GM12878 (cell line): Measurements from ENCODE around the gene ELFN2. TPM values are rescaled to one million over a fixed set of nuclear protein-coding genes. Genes with fewer than 3 reads are reported as not detected.
A peak's percentile ranks its signal among the peaks of the same experiment; 100 is the strongest.

ENCODE experiments used
- ATAC-seq: fragments of 200-7000 bp; cut with Tn5 transposase; 3 replicates; pipeline ENCODE4 v1.9.1; 2020; ENCODE audit warnings: mild to moderate bottlenecking, moderate library complexity
- BruUV-seq: library from RNA; stranded (reverse); fragments of 400-500 nt; replicated peaks from 2 replicates; lab custom pipeline; 2021; lab: Mats Ljungman, UMichigan
- CTCF ChIA-PET: fragments of 300-600 bp; sonication (Branson Sonifier 250); formaldehyde crosslinking; extraction: SDS; loops from one replicate; lab custom pipeline; 2021; ENCODE audit warnings: inconsistent platforms; lab: Yijun Ruan, JAX
- POLR2A ChIA-PET: fragments of 350-600 bp; formaldehyde crosslinking; extraction: SDS; loops from one replicate; lab custom pipeline; 2021; ENCODE audit warnings: inconsistent platforms; lab: Charles Lee
- RAD21 ChIA-PET: fragments of 300-600 bp; sonication (Branson Sonifier 250); formaldehyde crosslinking; loops from one replicate; lab custom pipeline; 2023; ENCODE audit warnings: antibody characterized with exemption; ENCODE audit not compliant: unreplicated experiment; lab: Charles Lee
- SMC1A ChIA-PET: fragments of 300-600 bp; sonication (Branson Sonifier 250); formaldehyde crosslinking; loops from one replicate; lab custom pipeline; 2023; ENCODE audit not compliant: unreplicated experiment, uncharacterized antibody; lab: Charles Lee
- DNase-seq: peaks from one replicate; pipeline ENCODE4 v3.0.0-alpha.2; 2011; ENCODE audit warnings: low read depth, low spot score
- FAIRE-seq: peaks from 3 replicates; lab custom pipeline; 2011; peaks lifted over from hg19 to GRCh38; lab: Jason Lieb, UNC
- H2AFZ ChIP-seq: 2 replicates; pipeline ENCODE4 v1.6.0; 2011; ENCODE audit warnings: low read depth, low read length, control low read depth; ENCODE audit not compliant: control insufficient read depth
- H3K27ac ChIP-seq: 2 replicates; pipeline ENCODE4 v1.5.1; 2011; ENCODE audit warnings: control low read depth; ENCODE audit not compliant: control insufficient read depth, insufficient read depth
- H3K27me3 ChIP-seq, 2 experiments: replicated peaks in 1 of 2; 2 replicates each; pipeline versions ENCODE4 v1.6.0 to v1.6.1; 2011; ENCODE audit warnings: low read length in 1 of 2; ENCODE audit not compliant: control insufficient read depth in 2 of 2, insufficient read depth in 2 of 2
- H3K36me3 ChIP-seq, 2 experiments: 2 replicates each; pipeline ENCODE4 v1.5.1; 2011; ENCODE audit warnings: low read length in 1 of 2; ENCODE audit not compliant: control insufficient read depth in 2 of 2, insufficient read depth in 2 of 2
- H3K4me1 ChIP-seq: 2 replicates; pipeline ENCODE4 v1.6.1; 2011; ENCODE audit warnings: mild to moderate bottlenecking, low read length, moderate library complexity, mixed read lengths; ENCODE audit not compliant: control insufficient read depth, insufficient read depth
- H3K4me2 ChIP-seq: 2 replicates; pipeline ENCODE4 v1.6.0; 2011; ENCODE audit warnings: control low read depth; ENCODE audit not compliant: control insufficient read depth, insufficient read depth
- H3K4me3 ChIP-seq: fragments of 200-600 bp; sonication (generic); 2 replicates; pipeline ENCODE4 v1.5.1; 2016
- H3K79me2 ChIP-seq: 2 replicates; pipeline ENCODE4 v1.6.0; 2011; ENCODE audit warnings: low read length; ENCODE audit not compliant: control insufficient read depth, insufficient read depth
- H3K9ac ChIP-seq: 2 replicates; pipeline ENCODE4 v1.8.0; 2011; ENCODE audit warnings: low read length, control low read depth, mixed read lengths; ENCODE audit not compliant: control insufficient read depth, insufficient read depth
- H3K9me3 ChIP-seq: replicated peaks from 3 replicates; pipeline ENCODE4 v1.5.1; 2011; ENCODE audit warnings: mild to moderate bottlenecking, low read length; ENCODE audit not compliant: control insufficient read depth, insufficient read depth
- H4K20me1 ChIP-seq: 2 replicates; pipeline ENCODE4 v1.6.0; 2011; ENCODE audit not compliant: control insufficient read depth, insufficient read depth
- CEBPB ChIP-seq, 2 experiments: fragments of 150-350 bp in 1 of 2; IDR thresholded peaks; 2 replicates each; pipeline ENCODE4 v1.6.1; 2012 to 2014; ENCODE audit warnings: low read depth in 2 of 2, low read length in 2 of 2, borderline replicate concordance in 1 of 2, inconsistent platforms in 1 of 2
- CHD4 ChIP-seq: fragments of 200-600 bp; sonication (generic); IDR thresholded peaks from 2 replicates; pipeline ENCODE4 v1.6.1; 2016; ENCODE audit warnings: mild to moderate bottlenecking
- ETV6 ChIP-seq, 2 experiments: fragments of 450-650 bp in 1 of 2; IDR thresholded peaks in 1 of 2; conservative IDR thresholded peaks in 1 of 2; 2 replicates each; pipeline ENCODE4 v1.6.1; 2014; ENCODE audit warnings: antibody characterized with exemption in 1 of 2, borderline replicate concordance in 1 of 2, low read depth in 1 of 2, mild to moderate bottlenecking in 1 of 2, moderate library complexity in 1 of 2
- FOXM1 ChIP-seq: IDR thresholded peaks from 2 replicates; pipeline ENCODE4 v1.6.1; 2012; ENCODE audit warnings: low read depth, mild to moderate bottlenecking, inconsistent platforms, low read length, moderate library complexity
- GABPA ChIP-seq: IDR thresholded peaks from 2 replicates; pipeline ENCODE4 v1.6.1; 2014; ENCODE audit warnings: antibody characterized with exemption, low read depth, mild to moderate bottlenecking, inconsistent platforms
- HCFC1 ChIP-seq: fragments of 150-350 bp; IDR thresholded peaks from 2 replicates; pipeline ENCODE4 v1.6.1; 2014; ENCODE audit warnings: low read length
- IRF3 ChIP-seq: fragments of 450-650 bp; IDR thresholded peaks from 2 replicates; pipeline ENCODE4 v1.6.1; 2014; ENCODE audit warnings: mild to moderate bottlenecking
- KAT2A ChIP-seq: conservative IDR thresholded peaks from 2 replicates; pipeline ENCODE4 v1.6.1; 2011; ENCODE audit warnings: low read depth, low read length; ENCODE audit not compliant: control insufficient read depth
- MTA2 ChIP-seq: fragments of 450-650 bp; IDR thresholded peaks from 2 replicates; pipeline ENCODE4 v1.6.1; 2016; ENCODE audit warnings: low read depth, mild to moderate bottlenecking, moderate library complexity
- RAD51 ChIP-seq: fragments of 450-650 bp; IDR thresholded peaks from 2 replicates; pipeline ENCODE4 v1.6.1; 2016; ENCODE audit warnings: moderate library complexity, mild to moderate bottlenecking, inconsistent platforms
- SIX5 ChIP-seq: IDR thresholded peaks from 2 replicates; pipeline ENCODE4 v1.6.1; 2011; ENCODE audit warnings: mild to moderate bottlenecking, low read depth, low read length, moderate library complexity; ENCODE audit not compliant: severe bottlenecking
- STAT1 ChIP-seq: fragments of 450-650 bp; conservative IDR thresholded peaks from 2 replicates; pipeline ENCODE4 v1.6.1; 2014; ENCODE audit warnings: antibody characterized with exemption, mild to moderate bottlenecking
- SUPT20H ChIP-seq: IDR thresholded peaks from 2 replicates; pipeline ENCODE4 v1.6.1; 2011; ENCODE audit warnings: low read depth, mild to moderate bottlenecking, low read length, moderate library complexity, borderline replicate concordance; ENCODE audit not compliant: control insufficient read depth
- USF1 ChIP-seq: IDR thresholded peaks from 2 replicates; pipeline ENCODE4 v1.6.1; 2011; ENCODE audit warnings: borderline replicate concordance, low read depth, mild to moderate bottlenecking, moderate library complexity, mixed read lengths, low read length; ENCODE audit not compliant: insufficient read depth; ENCODE audit errors: extremely low read length
- YY1 ChIP-seq: IDR thresholded peaks from 2 replicates; pipeline ENCODE4 v1.6.1; 2011; ENCODE audit warnings: low read depth, mild to moderate bottlenecking, low read length
- WGBS: methylation state at CpG from one replicate; pipeline ENCODE4 v1.1.6; 2016; ENCODE audit warnings: low lambda C conversion rate; ENCODE audit not compliant: insufficient replicate concordance, insufficient coverage; ENCODE audit errors: missing lambda C conversion rate; 5-methylcytosine and 5-hydroxymethylcytosine counted together
- in situ Hi-C: fragments of 300-500 bp; cut with MboI; formaldehyde crosslinking; loops from 9 replicates; pipeline ENCODE4 v1.14.3; 2018; ENCODE audit warnings: mixed read lengths
- intact Hi-C: fragments of 100-400 bp; cut with micrococcal nuclease; formaldehyde crosslinking; loops from one replicate; pipeline ENCODE4 v1.14.2; 2022; ENCODE audit not compliant: unreplicated experiment
- polyA plus RNA-seq, 11 experiments: library from polyadenylated mRNA; depleted of rRNA in 4 of 11; unstranded in 6 of 11; stranded (reverse) in 5 of 11; fragments of >200 nt; fragmentation: Nextera tagmentation in 4 of 11; fragmentation: Illumina TruSeq in 1 of 11; extraction: Ambion mirVana in 4 of 11; extraction: Trizol in 1 of 11; gene quantifications; 1 replicate in 1 of 11; 2 replicates in 10 of 11; pipeline versions ENCODE4 v1.2.1 to v1.2.3, GENCODE V29; 2011 to 2016; ENCODE audit warnings: inconsistent platforms in 2 of 11, missing spikeins in 2 of 11, low read depth in 1 of 11
- total RNA-seq, 4 experiments: library from RNA; depleted of rRNA in 3 of 4; stranded (reverse); fragments of >200 nt in 3 of 4; fragmentation: Illumina TruSeq in 1 of 4; extraction: Trizol in 1 of 4; gene quantifications; 2 replicates each; pipeline versions ENCODE4 v1.2.1 to v1.2.3, GENCODE V29; 2013 to 2021

ELFN2 gene
- total and polyA plus RNA-seq, 10 of the 15 experiments (the other 5 are each of a cell fraction or from before 2014, with no cell fraction given) = 0.03 to 0.05 TPM; not detected in 8

GRCh38 chr22:37443086-37443485 lies 15.8 kb upstream of the ELFN2 start:
- H3K27me3 ChIP-seq = no peaks in the 10 kb centered on the region; a peak in 3 of 4 replicates
- BruUV-seq = no TSS peak
- H3K9me3 ChIP-seq = no peaks in the 10 kb centered on the region; the same call in 2 of the 3 replicates
- ChIA-PET CTCF (interaction anchor here (2.0 to 2.2 kb wide), 2 partner anchors 29 to 125 kb away, joined by 5 to 7 read pairs; no protein-coding TSS in a partner anchor), SMC1A (interaction anchor here (0.9 kb wide), 1 partner anchor 13 kb away, joined by 3 read pairs; no protein-coding TSS in a partner anchor), POLR2A (no interaction called here), RAD21 (no interaction called here)
- H3K4me1 ChIP-seq = no peaks in the 10 kb centered on the region
- H3K27ac ChIP-seq = no peak overlapping the region
- H3K9ac ChIP-seq = no peak overlapping the region
- in situ Hi-C loops = no loop called here
- FAIRE-seq = no peak
- no peak for DNase-seq
- H3K79me2 ChIP-seq = no peaks in the 10 kb centered on the region
- ATAC-seq = no peak
- intact Hi-C loops = loop anchor here (5.0 kb wide), 1 partner anchor 126 kb away; no protein-coding TSS in a partner anchor
- no peaks in the 10 kb centered on the region for H3K36me3 ChIP-seq
- H2AFZ ChIP-seq = no peak overlapping the region
- H4K20me1 ChIP-seq = no peaks in the 10 kb centered on the region
- TF ChIP-seq MTA2 (no peak), STAT1 (no peak), GABPA (no peak)
- no peak overlapping the region for H3K4me3 ChIP-seq
- H3K4me2 ChIP-seq = no peak overlapping the region
- WGBS = 68% methylated on average over 7 of the region's 7 CpGs

GRCh38 chr22:37442537-37442936 lies 15.3 kb upstream of the ELFN2 start:
- Histone ChIP-seq H3K36me3 (no peaks in the 10 kb centered on the region), H3K79me2 (no peaks in the 10 kb centered on the region), H3K9me3 (no peaks in the 10 kb centered on the region; the same call in 2 of the 3 replicates), H3K4me3 (no peak overlapping the region), H4K20me1 (no peaks in the 10 kb centered on the region), H3K4me2 (peak overlapping the region; percentile 17; the same call in 1 of the 2 replicates), H3K9ac (no peak overlapping the region), H2AFZ (peak overlapping the region; percentile 26), H3K27me3 (no peaks in the 10 kb centered on the region; a peak in 3 of 4 replicates), H3K4me1 (no peaks in the 10 kb centered on the region), H3K27ac (no peak overlapping the region)
- FAIRE-seq (no peak), DNase-seq (no peak), ATAC-seq (peak; percentile 73)
- ChIA-PET CTCF (interaction anchor here (2.2 kb wide), 1 partner anchor 30 kb away, joined by 7 read pairs; no protein-coding TSS in a partner anchor), POLR2A (no interaction called here), RAD21 (no interaction called here), SMC1A (interaction anchor here (0.9 kb wide), 1 partner anchor 14 kb away, joined by 3 read pairs; no protein-coding TSS in a partner anchor)
- intact Hi-C loops (loop anchor here (5.0 kb wide), 1 partner anchor 125 kb away; no protein-coding TSS in a partner anchor), in situ Hi-C loops (no loop called here)
- 6% methylated on average over 2 of the region's 2 CpGs for WGBS
- no TSS peak for BruUV-seq
- TF ChIP-seq HCFC1 (peak; percentile 60), CEBPB (IDR thresholded peaks at IDR 0.05; ENCODE audit: borderline replicate concordance in 1 of 2, low read depth in 2 of 2, low read length in 2 of 2) (peak in 1 of 2 experiments; percentile 61; a peak in 1 of 4 replicates), SUPT20H (no peak), RAD51 (peak; percentile 48; the same call in 1 of the 2 replicates), YY1 (peak; percentile 87), IRF3 (no peak), CHD4 (no peak), KAT2A (no peak), FOXM1 (no peak), ETV6 (conservative IDR thresholded peaks at IDR 0.05 in 1 of 2, IDR thresholded peaks at IDR 0.05 in 1 of 2; ENCODE audit: borderline replicate concordance in 1 of 2, low read depth in 1 of 2) (no peak), USF1 (peak; percentile 73), SIX5 (peak; percentile 70)
